Measurements from ENCODE around the gene FALEC.

Gene FALEC

GRCh38 chr1:150548324-150548631, 32.7 kb downstream of the FALEC start:
- DNase-seq: no peak

- no peak for DNase-seq
These were observed 33.3 kb downstream of the FALEC start, which contains the start of gene ADAMTSL4 for GRCh38 chr1:150548632-150549495. ADAMTSL4 (plus strand) TSS chr1:150549408; CDS start chr1:150552289, 2,881 bp downstream.

GRCh38 chr1:150549496-150550221, 34.1 kb downstream of the FALEC start:
- no peak for DNase-seq

GRCh38 chr1:150550222-150551050, 34.9 kb downstream of the FALEC start:
- no peak for DNase-seq

GRCh38 chr1:150551051-150551783, 35.7 kb downstream of the FALEC start:
- DNase-seq: no peak

GRCh38 chr1:150551784-150552127, 36.2 kb downstream of the FALEC start:
- no peak for DNase-seq

- DNase-seq: no peak
These were observed 36.8 kb downstream of the FALEC start for GRCh38 chr1:150552128-150552910.

- DNase-seq: no peak
These were observed 37.3 kb downstream of the FALEC start for GRCh38 chr1:150552911-150553289.

- DNase-seq: no peak
These were observed 38.0 kb downstream of the FALEC start for GRCh38 chr1:150553392-150554085.

- DNase-seq: no peak
These were observed 38.5 kb downstream of the FALEC start for GRCh38 chr1:150554086-150554452.

GRCh38 chr1:150555198-150555970, 39.8 kb downstream of the FALEC start:
- no peak for DNase-seq

- DNase-seq: no peak
These were observed 40.7 kb downstream of the FALEC start for GRCh38 chr1:150555971-150556865.

- no peak for DNase-seq
These were observed 41.6 kb downstream of the FALEC start for GRCh38 chr1:150557065-150557600.

- no peak for DNase-seq
These were observed 42.3 kb downstream of the FALEC start for GRCh38 chr1:150557813-150558212.

GRCh38 chr1:150558303-150558704, 42.8 kb downstream of the FALEC start:
- no peak for DNase-seq

- no peak for DNase-seq
These were observed 43.5 kb downstream of the FALEC start for GRCh38 chr1:150558761-150559655.

- DNase-seq: no peak
These were observed 44.1 kb downstream of the FALEC start for GRCh38 chr1:150559656-150560010.

- DNase-seq: peak; percentile 72
These were observed 44.5 kb downstream of the FALEC start for GRCh38 chr1:150560011-150560438.
